ENCODE results near the gene SHC3.

SHC3 gene

DNA sequence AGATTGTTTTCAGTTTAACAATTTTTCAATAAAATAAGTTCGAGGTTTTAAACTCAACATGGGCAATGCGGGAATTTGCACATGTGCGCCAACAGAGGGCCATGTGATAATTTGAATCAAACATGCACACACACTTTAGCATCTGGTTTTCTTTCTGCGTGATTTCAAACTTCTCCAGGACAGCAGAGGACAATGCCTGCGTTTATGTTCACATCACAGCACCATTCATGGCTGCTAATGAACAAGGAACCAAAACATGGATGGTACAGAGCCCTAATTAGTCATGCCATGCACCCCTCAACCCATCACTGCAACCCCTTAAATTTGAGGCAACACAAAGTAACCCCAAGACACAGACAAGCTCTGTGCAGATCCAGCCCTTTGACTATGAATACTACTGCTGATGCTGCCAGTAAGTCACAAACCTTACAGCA, 2.8 kb downstream of the SHC3 start:
- no peak for DNase-seq
- no peak overlapping the region for H4K91ac ChIP-seq (ENCODE audit: low read depth, low read length)
- no peaks in the 10 kb centered on the region for H3K9me3 ChIP-seq (ENCODE audit: insufficient read depth, low read depth, low read length)
- H3K79me2 ChIP-seq (ENCODE audit: control insufficient read depth, insufficient read depth, low read length, poor library complexity): peaks cover 1% of the 10 kb centered on the region
- no peak overlapping the region for H3K14ac ChIP-seq (ENCODE audit: low read length)
- no peak overlapping the region for H3K9ac ChIP-seq (ENCODE audit: low read length)
- H3K27ac ChIP-seq (ENCODE audit: low read depth, low read length): no peak overlapping the region
- no CpG with 5 or more reads among the region's 5 CpGs for WGBS (ENCODE audit: extremely low coverage, insufficient coverage, insufficient read length)
- no peak overlapping the region for H3K4me2 ChIP-seq (ENCODE audit: low read length)
- H3K4ac ChIP-seq (ENCODE audit: low read depth, low read length): no peak overlapping the region
- H3K18ac ChIP-seq (ENCODE audit: low read length): no peak overlapping the region
- no peak overlapping the region for H2BK5ac ChIP-seq (ENCODE audit: low read depth, low read length, poor library complexity)
- H2AFZ ChIP-seq (ENCODE audit: insufficient read depth, low read length, poor library complexity): no peak overlapping the region
- no peak overlapping the region for H4K8ac ChIP-seq (ENCODE audit: low read depth, low read length)
- no peaks in the 10 kb centered on the region for H3K36me3 ChIP-seq (ENCODE audit: control insufficient read depth in 1 of 2, insufficient read depth in 2 of 2, low read length in 2 of 2)
- H2BK12ac ChIP-seq (ENCODE audit: low read length): no peak overlapping the region
- H3K4me1 ChIP-seq (ENCODE audit: control insufficient read depth in 1 of 2, insufficient read depth in 2 of 2, low read length in 2 of 2): peaks cover 17 to 19% of the 10 kb centered on the region in 2 experiments
- H2AK5ac ChIP-seq (ENCODE audit: low read length): no peak overlapping the region
- H3K79me1 ChIP-seq (ENCODE audit: low read length): peaks cover 1% of the 10 kb centered on the region
- H2BK120ac ChIP-seq (ENCODE audit: insufficient read depth, low read length, poor library complexity): no peak overlapping the region
- H3K27me3 ChIP-seq (ENCODE audit: insufficient read depth, low read length): peaks cover 33% of the 10 kb centered on the region
- no peak overlapping the region for H3K4me3 ChIP-seq (ENCODE audit: low read depth, low read length)
- H4K12ac ChIP-seq (ENCODE audit: low read depth, low read length): no peak overlapping the region
- H3K23ac ChIP-seq (ENCODE audit: low read length): no peak overlapping the region

DNA sequence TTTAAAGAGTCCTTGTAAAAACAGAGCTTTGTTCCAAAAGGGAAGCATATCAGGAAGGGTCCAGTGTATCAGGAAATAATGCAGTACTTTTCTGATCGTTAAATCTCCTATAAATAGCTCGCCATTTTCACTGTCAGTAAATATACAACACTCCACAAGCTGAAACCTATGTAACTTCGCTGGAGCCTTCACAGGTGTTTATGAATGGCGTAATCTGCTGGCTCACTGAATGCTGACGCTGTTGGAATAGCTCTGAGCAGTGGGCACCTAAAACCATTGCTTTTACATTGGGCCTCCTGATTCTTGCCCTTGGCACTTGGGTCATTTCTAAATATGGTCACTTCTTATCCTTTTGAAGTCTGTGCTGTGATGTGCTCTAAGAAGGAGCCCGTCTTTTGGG, 4.3 kb downstream of the SHC3 start:
- Histone ChIP-seq H3K23ac (ENCODE audit: low read length) (no peak overlapping the region), H3K27me3 (ENCODE audit: insufficient read depth, low read length) (peaks cover 29% of the 10 kb centered on the region), H3K14ac (ENCODE audit: low read length) (no peak overlapping the region), H3K9me3 (ENCODE audit: insufficient read depth, low read depth, low read length) (peaks cover 3% of the 10 kb centered on the region), H3K4ac (ENCODE audit: low read depth, low read length) (no peak overlapping the region), H3K4me2 (ENCODE audit: low read length) (no peak overlapping the region), H4K8ac (ENCODE audit: low read depth, low read length) (no peak overlapping the region), H4K91ac (ENCODE audit: low read depth, low read length) (no peak overlapping the region), H2BK5ac (ENCODE audit: low read depth, low read length, poor library complexity) (no peak overlapping the region), H3K9ac (ENCODE audit: low read length) (no peak overlapping the region), H2AFZ (ENCODE audit: insufficient read depth, low read length, poor library complexity) (no peak overlapping the region), H3K18ac (ENCODE audit: low read length) (no peak overlapping the region), H2BK120ac (ENCODE audit: insufficient read depth, low read length, poor library complexity) (no peak overlapping the region), H3K79me2 (ENCODE audit: control insufficient read depth, insufficient read depth, low read length, poor library complexity) (peaks cover 1% of the 10 kb centered on the region), H3K4me3 (ENCODE audit: low read depth, low read length) (no peak overlapping the region), H3K79me1 (ENCODE audit: low read length) (no peaks in the 10 kb centered on the region), H3K4me1 (ENCODE audit: control insufficient read depth in 1 of 2, insufficient read depth in 2 of 2, low read length in 2 of 2) (peaks cover 13 to 15% of the 10 kb centered on the region in 2 experiments), H2AK5ac (ENCODE audit: low read length) (no peak overlapping the region), H3K36me3 (ENCODE audit: control insufficient read depth in 1 of 2, insufficient read depth in 2 of 2, low read length in 2 of 2) (no peaks in the 10 kb centered on the region), H3K27ac (ENCODE audit: low read depth, low read length) (no peak overlapping the region), H4K12ac (ENCODE audit: low read depth, low read length) (no peak overlapping the region), H2BK12ac (ENCODE audit: low read length) (no peak overlapping the region)
- no CpG with 5 or more reads among the region's 6 CpGs for WGBS (ENCODE audit: extremely low coverage, insufficient coverage, insufficient read length)
- DNase-seq: no peak

DNA sequence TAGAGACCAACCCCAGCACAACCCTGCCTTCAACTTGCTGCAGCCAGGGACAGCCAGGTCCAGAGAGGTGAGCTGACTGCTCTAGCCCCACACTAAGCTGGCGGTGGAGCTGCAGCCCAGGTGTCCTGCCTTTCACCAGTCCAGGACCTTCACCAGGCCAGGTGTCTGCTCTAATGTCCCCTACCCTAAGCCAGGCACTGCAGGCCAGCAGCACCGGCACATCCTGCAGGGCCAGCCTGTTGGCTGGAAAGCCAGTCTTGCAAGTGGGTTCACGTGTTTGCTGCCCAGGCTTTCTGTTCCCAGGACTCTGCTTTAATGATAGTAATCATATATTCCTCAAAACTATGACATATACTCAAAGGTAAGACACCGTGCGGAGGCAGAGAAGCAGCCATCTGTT, 5.5 kb downstream of the SHC3 start:
- no peak overlapping the region for H3K18ac ChIP-seq (ENCODE audit: low read length)
- no peak overlapping the region for H2BK12ac ChIP-seq (ENCODE audit: low read length)
- no peak overlapping the region for H4K12ac ChIP-seq (ENCODE audit: low read depth, low read length)
- no peak overlapping the region for H3K4ac ChIP-seq (ENCODE audit: low read depth, low read length)
- no peak overlapping the region for H3K4me2 ChIP-seq (ENCODE audit: low read length)
- H2BK120ac ChIP-seq (ENCODE audit: insufficient read depth, low read length, poor library complexity): no peak overlapping the region
- peaks cover 7 to 9% of the 10 kb centered on the region in 2 experiments for H3K4me1 ChIP-seq (ENCODE audit: control insufficient read depth in 1 of 2, insufficient read depth in 2 of 2, low read length in 2 of 2)
- no peak for DNase-seq
- no peak overlapping the region for H3K14ac ChIP-seq (ENCODE audit: low read length)
- H3K27ac ChIP-seq (ENCODE audit: low read depth, low read length): no peak overlapping the region
- H2BK5ac ChIP-seq (ENCODE audit: low read depth, low read length, poor library complexity): no peak overlapping the region
- no peaks in the 10 kb centered on the region for H3K36me3 ChIP-seq (ENCODE audit: control insufficient read depth in 1 of 2, insufficient read depth in 2 of 2, low read length in 2 of 2)
- H3K9me3 ChIP-seq (ENCODE audit: insufficient read depth, low read depth, low read length): peaks cover 6% of the 10 kb centered on the region
- no peaks in the 10 kb centered on the region for H3K79me2 ChIP-seq (ENCODE audit: control insufficient read depth, insufficient read depth, low read length, poor library complexity)
- no peak overlapping the region for H4K91ac ChIP-seq (ENCODE audit: low read depth, low read length)
- no peak overlapping the region for H3K23ac ChIP-seq (ENCODE audit: low read length)
- no peaks in the 10 kb centered on the region for H3K79me1 ChIP-seq (ENCODE audit: low read length)
- peaks cover 19% of the 10 kb centered on the region for H3K27me3 ChIP-seq (ENCODE audit: insufficient read depth, low read length)
- H4K8ac ChIP-seq (ENCODE audit: low read depth, low read length): no peak overlapping the region
- no peak overlapping the region for H3K4me3 ChIP-seq (ENCODE audit: low read depth, low read length)
- no peak overlapping the region for H2AFZ ChIP-seq (ENCODE audit: insufficient read depth, low read length, poor library complexity)
- no CpG with 5 or more reads among the region's 5 CpGs for WGBS (ENCODE audit: extremely low coverage, insufficient coverage, insufficient read length)
- no peak overlapping the region for H3K9ac ChIP-seq (ENCODE audit: low read length)
- no peak overlapping the region for H2AK5ac ChIP-seq (ENCODE audit: low read length)

DNA sequence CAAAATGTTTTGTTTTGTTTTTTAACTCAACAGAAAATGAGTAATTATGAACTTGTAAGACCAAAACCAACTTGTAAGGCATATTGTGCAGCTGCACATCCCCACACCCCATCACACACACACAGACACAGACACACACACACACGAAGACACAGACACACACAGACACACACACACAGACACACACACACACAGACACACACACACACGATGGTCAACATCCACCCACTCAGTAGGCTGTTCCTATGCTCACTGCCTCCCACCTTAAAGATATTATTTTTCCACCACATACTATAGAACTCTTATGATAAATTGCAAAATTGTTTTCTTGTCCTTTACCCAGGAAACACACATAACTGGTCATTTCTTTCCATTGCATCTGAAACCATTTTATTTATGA, 6.2 kb downstream of the SHC3 start:
- H3K79me1 ChIP-seq (ENCODE audit: low read length): no peaks in the 10 kb centered on the region
- H2AK5ac ChIP-seq (ENCODE audit: low read length): no peak overlapping the region
- H3K4ac ChIP-seq (ENCODE audit: low read depth, low read length): no peak overlapping the region
- no peak overlapping the region for H4K91ac ChIP-seq (ENCODE audit: low read depth, low read length)
- no peak overlapping the region for H3K4me2 ChIP-seq (ENCODE audit: low read length)
- no CpG with 5 or more reads among the region's 2 CpGs for WGBS (ENCODE audit: extremely low coverage, insufficient coverage, insufficient read length)
- H2BK5ac ChIP-seq (ENCODE audit: low read depth, low read length, poor library complexity): no peak overlapping the region
- H3K9ac ChIP-seq (ENCODE audit: low read length): no peak overlapping the region
- no peak overlapping the region for H4K8ac ChIP-seq (ENCODE audit: low read depth, low read length)
- H3K79me2 ChIP-seq (ENCODE audit: control insufficient read depth, insufficient read depth, low read length, poor library complexity): no peaks in the 10 kb centered on the region
- no peaks in the 10 kb centered on the region for H3K36me3 ChIP-seq (ENCODE audit: control insufficient read depth in 1 of 2, insufficient read depth in 2 of 2, low read length in 2 of 2)
- no peak overlapping the region for H3K14ac ChIP-seq (ENCODE audit: low read length)
- H3K18ac ChIP-seq (ENCODE audit: low read length): no peak overlapping the region
- peaks cover 4 to 5% of the 10 kb centered on the region in 2 experiments for H3K4me1 ChIP-seq (ENCODE audit: control insufficient read depth in 1 of 2, insufficient read depth in 2 of 2, low read length in 2 of 2)
- H2BK120ac ChIP-seq (ENCODE audit: insufficient read depth, low read length, poor library complexity): no peak overlapping the region
- H3K23ac ChIP-seq (ENCODE audit: low read length): no peak overlapping the region
- peaks cover 12% of the 10 kb centered on the region for H3K27me3 ChIP-seq (ENCODE audit: insufficient read depth, low read length)
- DNase-seq: no peak
- H3K4me3 ChIP-seq (ENCODE audit: low read depth, low read length): no peak overlapping the region
- no peak overlapping the region for H4K12ac ChIP-seq (ENCODE audit: low read depth, low read length)
- no peak overlapping the region for H3K27ac ChIP-seq (ENCODE audit: low read depth, low read length)
- no peak overlapping the region for H2AFZ ChIP-seq (ENCODE audit: insufficient read depth, low read length, poor library complexity)
- no peak overlapping the region for H2BK12ac ChIP-seq (ENCODE audit: low read length)
- peaks cover 6% of the 10 kb centered on the region for H3K9me3 ChIP-seq (ENCODE audit: insufficient read depth, low read depth, low read length)

Measured in trophoblast cell (in vitro differentiated cells and primary cell).